H1 (cell line): ENCODE data around the gene ARL3. TPM values are rescaled to one million over a fixed set of nuclear protein-coding genes. Genes with fewer than 3 reads are reported as not detected.

Experiments used
- CTCF ChIA-PET: fragments of 300-600 bp; sonication (Branson Sonifier 250); formaldehyde crosslinking; loops from one replicate; lab custom pipeline; 2021; ENCODE audit not compliant: partially characterized antibody; lab: Charles Lee
- POLR2A ChIA-PET: fragments of 300-600 bp; sonication (Branson Sonifier 250); formaldehyde crosslinking; loops from one replicate; lab custom pipeline; 2021; ENCODE audit warnings: inconsistent platforms; ENCODE audit not compliant: partially characterized antibody; lab: Charles Lee
- DNase-seq, 2 experiments: peaks; one replicate each; pipeline versions ENCODE4 v3.0.0 to v3.0.0-alpha.2; 2010 to 2022; ENCODE audit warnings: low spot score in 2 of 2, low read depth in 1 of 2, mixed read lengths in 1 of 2
- FAIRE-seq: peaks from 2 replicates; lab custom pipeline; 2011; peaks lifted over from hg19 to GRCh38; lab: Jason Lieb, UNC
- H2AFZ ChIP-seq: 2 replicates; pipeline ENCODE4 v1.8.1; 2012; ENCODE audit warnings: low read length, inconsistent platforms
- H2AK5ac ChIP-seq: 2 replicates; pipeline ENCODE4 v1.6.1; 2013; ENCODE audit warnings: low read depth, low read length
- H2BK120ac ChIP-seq: replicated peaks from 2 replicates; pipeline ENCODE3; 2013; ENCODE audit warnings: low read depth, low read length, inconsistent platforms
- H2BK12ac ChIP-seq: 2 replicates; pipeline ENCODE4 v1.6.1; 2013; ENCODE audit warnings: low read depth, low read length
- H2BK15ac ChIP-seq: 2 replicates; pipeline ENCODE4 v1.6.1; 2013; ENCODE audit warnings: low read length
- H2BK20ac ChIP-seq: 2 replicates; pipeline ENCODE4 v1.6.1; 2013; ENCODE audit warnings: low read length
- H2BK5ac ChIP-seq: 2 replicates; pipeline ENCODE4 v1.6.1; 2013; ENCODE audit warnings: low read depth, low read length
- H3K14ac ChIP-seq: 2 replicates; pipeline ENCODE4 v1.6.1; 2013; ENCODE audit warnings: inconsistent platforms; ENCODE audit not compliant: insufficient read length
- H3K18ac ChIP-seq: 2 replicates; pipeline ENCODE4 v1.6.1; 2013; ENCODE audit warnings: low read length; ENCODE audit errors: extremely low read depth
- H3K23ac ChIP-seq: 2 replicates; pipeline ENCODE4 v1.6.1; 2013; ENCODE audit warnings: inconsistent platforms; ENCODE audit not compliant: insufficient read length
- H3K23me2 ChIP-seq: 2 replicates; pipeline ENCODE4 v1.6.1; 2013; ENCODE audit warnings: low read depth, low read length
- H3K27ac ChIP-seq: 2 replicates; pipeline ENCODE4 v1.6.1; 2011; ENCODE audit warnings: low read depth, low read length, inconsistent platforms
- H3K27me3 ChIP-seq, 4 experiments: replicated peaks in 1 of 4; 1 replicate in 1 of 4; 2 replicates in 3 of 4; pipeline versions ENCODE4 v1.6.1 to v1.8.1; 2011 to 2013; ENCODE audit warnings: low read length in 3 of 4, mild to moderate bottlenecking in 3 of 4, inconsistent platforms in 2 of 4, mixed read lengths in 2 of 4, moderate library complexity in 1 of 4; ENCODE audit not compliant: control insufficient read depth in 3 of 4, insufficient read depth in 3 of 4; ENCODE audit errors: extremely low read depth in 1 of 4
- H3K36me3 ChIP-seq, 4 experiments: 2 replicates each; pipeline versions ENCODE4 v1.6.1 to v1.8.1; 2011 to 2013; ENCODE audit warnings: mild to moderate bottlenecking in 4 of 4, low read length in 3 of 4, moderate library complexity in 2 of 4, control low read depth in 1 of 4, inconsistent platforms in 1 of 4; ENCODE audit not compliant: insufficient read depth in 4 of 4, control insufficient read depth in 2 of 4
- H3K4ac ChIP-seq: replicated peaks from 2 replicates; pipeline ENCODE3; 2013; ENCODE audit warnings: low read length, low read depth, mixed read lengths, inconsistent platforms; ENCODE audit not compliant: insufficient read length
- H3K4me1 ChIP-seq, 4 experiments: replicated peaks in 1 of 4; 1 replicate in 1 of 4; 2 replicates in 3 of 4; pipeline versions ENCODE4 v1.6.1 to v1.8.1; 2011 to 2013; ENCODE audit warnings: low read length in 3 of 4, inconsistent platforms in 2 of 4, mixed read lengths in 1 of 4; ENCODE audit not compliant: insufficient read depth in 4 of 4, control insufficient read depth in 3 of 4
- H3K4me2 ChIP-seq, 2 experiments: 2 replicates each; pipeline versions ENCODE4 v1.6.1 to v1.8.1; 2011 to 2013; ENCODE audit warnings: low read depth in 2 of 2, low read length in 2 of 2, control low read depth in 1 of 2, inconsistent platforms in 1 of 2, mild to moderate bottlenecking in 1 of 2; ENCODE audit not compliant: insufficient read depth in 1 of 2
- H3K4me3 ChIP-seq, 4 experiments: fragments of 200-600, 300-600 bp in 1 of 4; sonication (generic), shearing (Covaris generic), sonication (Bioruptor Twin) in 1 of 4; 2 replicates each; pipeline versions ENCODE4 v1.5.1 to v1.8.1; 2011 to 2016; ENCODE audit warnings: low read length in 4 of 4, low read depth in 3 of 4, control low read depth in 2 of 4, inconsistent platforms in 2 of 4, mild to moderate bottlenecking in 2 of 4, mixed read lengths in 1 of 4, moderate library complexity in 1 of 4; ENCODE audit not compliant: insufficient read depth in 2 of 4; ENCODE audit errors: extremely low read depth in 1 of 4
- H3K56ac ChIP-seq: replicated peaks from 2 replicates; pipeline ENCODE3; 2013; ENCODE audit warnings: low read depth, mild to moderate bottlenecking, mixed read lengths, low read length, inconsistent platforms; ENCODE audit not compliant: insufficient read length
- H3K79me1 ChIP-seq: 2 replicates; pipeline ENCODE4 v1.6.1; 2013; ENCODE audit warnings: low read depth, low read length, control low read depth
- H3K79me2 ChIP-seq, 2 experiments: 2 replicates each; pipeline versions ENCODE4 v1.6.1 to v1.8.1; 2012 to 2013; ENCODE audit warnings: low read length in 2 of 2, mild to moderate bottlenecking in 2 of 2, inconsistent platforms in 1 of 2; ENCODE audit not compliant: insufficient read depth in 2 of 2, control insufficient read depth in 1 of 2
- H3K9ac ChIP-seq, 4 experiments: replicated peaks in 1 of 4; 1 replicate in 1 of 4; 2 replicates in 3 of 4; pipeline versions ENCODE4 v1.6.1 to v1.8.1; 2011 to 2013; ENCODE audit warnings: low read depth in 3 of 4, low read length in 3 of 4, control low read depth in 2 of 4, mild to moderate bottlenecking in 2 of 4, moderate library complexity in 2 of 4, inconsistent platforms in 1 of 4; ENCODE audit errors: extremely low read depth in 1 of 4
- H3K9me3 ChIP-seq, 2 experiments: 2 replicates each; pipeline versions ENCODE4 v1.6.1 to v1.8.1; 2012 to 2013; ENCODE audit warnings: mild to moderate bottlenecking in 2 of 2, moderate library complexity in 2 of 2, control low read depth in 1 of 2, inconsistent platforms in 1 of 2, low read depth in 1 of 2, low read length in 1 of 2, mixed read lengths in 1 of 2; ENCODE audit not compliant: insufficient read depth in 2 of 2
- H4K20me1 ChIP-seq, 2 experiments: replicated peaks in 1 of 2; 2 replicates each; pipeline versions ENCODE3 to v1.8.1; 2011 to 2013; ENCODE audit warnings: inconsistent platforms in 2 of 2, low read length in 2 of 2, mild to moderate bottlenecking in 1 of 2; ENCODE audit not compliant: insufficient read depth in 2 of 2, control insufficient read depth in 1 of 2
- H4K5ac ChIP-seq: 2 replicates; pipeline ENCODE4 v1.6.1; 2013; ENCODE audit warnings: low read length, low read depth, mixed read lengths, inconsistent platforms; ENCODE audit not compliant: insufficient read length
- H4K8ac ChIP-seq: 2 replicates; pipeline ENCODE4 v1.8.0; 2013; ENCODE audit warnings: mild to moderate bottlenecking, moderate library complexity, low read length, inconsistent platforms; ENCODE audit not compliant: insufficient read depth; ENCODE audit errors: extremely low read depth
- H4K91ac ChIP-seq: replicated peaks from 2 replicates; pipeline ENCODE3; 2013; ENCODE audit warnings: low read length, mixed read lengths, inconsistent platforms; ENCODE audit not compliant: insufficient read length
- BCL11A ChIP-seq, 2 experiments: IDR thresholded peaks; one replicate each; pipeline ENCODE4 v1.6.1; 2011; ENCODE audit warnings: low read depth in 2 of 2, low read length in 2 of 2, mild to moderate bottlenecking in 2 of 2
- CBX8 ChIP-seq: fragments of 300-800, 300-1000 bp; sonication (generic); IDR thresholded peaks from 2 replicates; pipeline ENCODE4 v1.7.1; 2016; ENCODE audit warnings: low read depth, low read length, borderline replicate concordance
- EP300 ChIP-seq, 2 experiments: IDR thresholded peaks; 1 replicate in 1 of 2; 2 replicates in 1 of 2; pipeline ENCODE4 v1.6.1; 2011 to 2012; ENCODE audit warnings: low read depth in 2 of 2, low read length in 2 of 2, mild to moderate bottlenecking in 2 of 2, borderline replicate concordance in 1 of 2, inconsistent platforms in 1 of 2, moderate library complexity in 1 of 2
- MAFK ChIP-seq: IDR thresholded peaks from 2 replicates; pipeline ENCODE4 v1.6.1; 2012; ENCODE audit warnings: low read depth, mild to moderate bottlenecking, improper control_type of control experiment, low read length
- POLR2A ChIP-seq, 2 experiments: IDR thresholded peaks; 1 replicate in 1 of 2; 2 replicates in 1 of 2; pipeline ENCODE4 v1.6.1; 2011; ENCODE audit warnings: low read depth in 2 of 2, low read length in 2 of 2, mild to moderate bottlenecking in 2 of 2; ENCODE audit errors: control extremely low read depth in 1 of 2
- RFX5 ChIP-seq: IDR thresholded peaks from 2 replicates; pipeline ENCODE4 v1.6.1; 2011; ENCODE audit warnings: low read depth, low read length, improper control_type of control experiment, borderline replicate concordance
- SP1 ChIP-seq: IDR thresholded peaks from 2 replicates; pipeline ENCODE4 v1.6.1; 2011; ENCODE audit warnings: low read depth, low read length
- SP2 ChIP-seq: IDR thresholded peaks from 2 replicates; pipeline ENCODE4 v1.6.1; 2012; ENCODE audit warnings: mild to moderate bottlenecking, low read length, inconsistent platforms
- SP4 ChIP-seq: IDR thresholded peaks from 2 replicates; pipeline ENCODE4 v1.6.1; 2012; ENCODE audit warnings: low read length, inconsistent platforms
- TEAD4 ChIP-seq: IDR thresholded peaks from 2 replicates; pipeline ENCODE4 v1.6.1; 2012; ENCODE audit warnings: low read depth, low read length, inconsistent platforms, mixed read lengths
- ZNF274 ChIP-seq: IDR thresholded peaks from 2 replicates; pipeline ENCODE4 v1.7.0; 2012; ENCODE audit warnings: low read length, borderline replicate concordance; ENCODE audit errors: extremely low read depth
- WGBS, 2 experiments: shearing (Covaris generic) in 1 of 2; methylation state at CpG; one replicate each; pipeline versions ENCODE4 v1.1.6 to v1.1.7; 2013 to 2015; ENCODE audit warnings: low lambda C conversion rate in 2 of 2, mixed read lengths in 2 of 2, inconsistent platforms in 1 of 2, low coverage in 1 of 2, missing lambda C conversion rate in 1 of 2; ENCODE audit not compliant: insufficient replicate concordance in 2 of 2, insufficient coverage in 1 of 2, insufficient read length in 1 of 2; ENCODE audit errors: extremely low coverage in 1 of 2, missing lambda C conversion rate in 1 of 2; 5-methylcytosine and 5-hydroxymethylcytosine counted together
- polyA plus RNA-seq, 7 experiments: library from polyadenylated mRNA; depleted of rRNA in 3 of 7; stranded (reverse) in 5 of 7; unstranded in 2 of 7; fragments of >200 nt in 5 of 7; fragments of 200-250 nt in 2 of 7; gene quantifications; 1 replicate in 5 of 7; 2 replicates in 1 of 7; 4 replicates in 1 of 7; pipeline versions ENCODE4 v1.2.1 to v1.2.3, GENCODE V29; 2011 to 2013; ENCODE audit warnings: missing spikeins in 2 of 7, mixed read lengths in 2 of 7
- total RNA-seq: library from RNA; stranded (reverse); fragmentation: NEBNext Ultra II Directional; extraction: Animal tissue kit (Norgen Biotek cat#: 25700); gene quantifications from 2 replicates; pipeline ENCODE4 v1.2.1, GENCODE V29; 2021
- TF ChIP-seq, protein P1 (sequence below): IDR thresholded peaks from 2 replicates; pipeline ENCODE4 v1.6.1; 2012; ENCODE audit warnings: low read length, inconsistent platforms
- TF ChIP-seq, protein P2 (sequence below): IDR thresholded peaks from 2 replicates; pipeline ENCODE4 v1.6.1; 2011; ENCODE audit warnings: low read depth, mild to moderate bottlenecking, low read length; ENCODE audit not compliant: insufficient read depth

Gene ARL3
- total and polyA plus RNA-seq, 2 of the 8 experiments (the other 6 are each of a cell fraction or from before 2014, with no cell fraction given) = 8.8 to 16.2 TPM

DNA sequence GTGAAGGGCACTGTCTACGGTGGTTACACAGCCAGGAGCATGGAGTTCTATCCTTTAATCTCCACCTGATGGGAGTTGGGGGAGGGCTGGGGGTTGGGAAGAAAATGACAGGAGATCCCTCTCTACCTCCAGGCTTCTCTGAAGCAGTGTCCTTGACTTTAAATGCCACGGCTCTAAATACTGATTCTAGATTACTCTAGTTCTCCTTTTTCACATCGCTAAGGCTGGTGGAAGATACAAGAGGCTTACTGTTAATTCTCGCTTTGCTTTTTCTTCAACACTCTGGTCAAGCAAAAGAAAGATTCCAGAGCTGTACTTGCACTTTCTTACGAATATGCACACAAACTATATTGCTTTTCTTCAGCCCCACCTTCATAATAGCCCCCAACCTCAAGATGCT is 30.5 kb downstream of the ARL3 start:
- 88% methylated on average over 5 of the region's 5 CpGs; no CpG with 5 or more reads in 1 of the 2 experiments for WGBS, 2 experiments
- Histone ChIP-seq H2BK15ac (no peak overlapping the region), H3K4me3 (no peak overlapping the region), H3K4ac (no peak overlapping the region), H2BK120ac (no peak overlapping the region), H3K27ac (no peak overlapping the region), H4K5ac (no peak overlapping the region), H3K9ac (no peak overlapping the region), H2AFZ (no peak overlapping the region), H3K23me2 (no peaks in the 10 kb centered on the region), H3K18ac (no peak overlapping the region), H3K56ac (no peak overlapping the region), H3K4me1 (peaks cover 3 to 6% (median 4%) of the 10 kb centered on the region in 4 experiments; a peak in 6 of 7 replicates), H4K20me1 (no peaks in the 10 kb centered on the region), H3K79me2 (no peaks in the 10 kb centered on the region), H3K27me3 (no peaks in the 10 kb centered on the region), H2BK20ac (no peak overlapping the region), H2BK5ac (no peak overlapping the region), H3K36me3 (peaks cover 0 to 15% (median 5%) of the 10 kb centered on the region in 4 experiments; a peak in 4 of 8 replicates), H4K91ac (no peak overlapping the region), H2BK12ac (no peak overlapping the region), H4K8ac (no peak overlapping the region), H3K23ac (no peak overlapping the region), H3K79me1 (no peaks in the 10 kb centered on the region), H3K9me3 (no peaks in the 10 kb centered on the region), H3K4me2 (no peak overlapping the region), H3K14ac (no peak overlapping the region), H2AK5ac (no peak overlapping the region)
- ChIA-PET CTCF (interaction anchor here (0.6 to 3.0 kb wide), 4 partner anchors 14 to 68 kb away, joined by 3 to 11 read pairs (median 6); no protein-coding TSS in a partner anchor), POLR2A (no interaction called here)
- DNase-seq (no peak), FAIRE-seq (no peak)
- TF ChIP-seq EP300 (IDR thresholded peaks at IDR 0.05; ENCODE audit: borderline replicate concordance in 1 of 2, low read depth in 2 of 2, low read length in 2 of 2) (no peak), TEAD4 (no peak), CBX8 (no peak), SP1 (no peak), RFX5 (no peak), ZNF274 (no peak), POLR2A (IDR thresholded peaks at IDR 0.05; ENCODE audit: control extremely low read depth in 1 of 2, low read depth in 2 of 2, low read length in 2 of 2) (no peak), SP4 (no peak), SP2 (no peak), BCL11A (IDR thresholded peaks at IDR 0.05; ENCODE audit: low read depth in 2 of 2, low read length in 2 of 2) (no peak), MAFK (no peak)
- TF ChIP-seq, protein P1, sequence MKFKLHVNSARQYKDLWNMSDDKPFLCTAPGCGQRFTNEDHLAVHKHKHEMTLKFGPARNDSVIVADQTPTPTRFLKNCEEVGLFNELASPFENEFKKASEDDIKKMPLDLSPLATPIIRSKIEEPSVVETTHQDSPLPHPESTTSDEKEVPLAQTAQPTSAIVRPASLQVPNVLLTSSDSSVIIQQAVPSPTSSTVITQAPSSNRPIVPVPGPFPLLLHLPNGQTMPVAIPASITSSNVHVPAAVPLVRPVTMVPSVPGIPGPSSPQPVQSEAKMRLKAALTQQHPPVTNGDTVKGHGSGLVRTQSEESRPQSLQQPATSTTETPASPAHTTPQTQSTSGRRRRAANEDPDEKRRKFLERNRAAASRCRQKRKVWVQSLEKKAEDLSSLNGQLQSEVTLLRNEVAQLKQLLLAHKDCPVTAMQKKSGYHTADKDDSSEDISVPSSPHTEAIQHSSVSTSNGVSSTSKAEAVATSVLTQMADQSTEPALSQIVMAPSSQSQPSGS = no peak
- TF ChIP-seq, protein P2, sequence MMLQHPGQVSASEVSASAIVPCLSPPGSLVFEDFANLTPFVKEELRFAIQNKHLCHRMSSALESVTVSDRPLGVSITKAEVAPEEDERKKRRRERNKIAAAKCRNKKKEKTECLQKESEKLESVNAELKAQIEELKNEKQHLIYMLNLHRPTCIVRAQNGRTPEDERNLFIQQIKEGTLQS = no peak
